GM19468 (cell line): ENCODE results near the gene UNC5C.
"Not testable (repeated sequence)": the region's sequence is repeated elsewhere in the genome, so short reads cannot be mapped to it uniquely, and the experiment has no call there.

Experiments
- ATAC-seq: cut with Tn5 transposase; IDR thresholded peaks from one replicate; pipeline ENCODE4 v1.9.1; 2021; ENCODE audit warnings: mild to moderate bottlenecking, moderate library complexity, moderate number of reproducible peaks; ENCODE audit not compliant: unreplicated experiment; ENCODE audit errors: extremely low read depth

UNC5C gene

DNA sequence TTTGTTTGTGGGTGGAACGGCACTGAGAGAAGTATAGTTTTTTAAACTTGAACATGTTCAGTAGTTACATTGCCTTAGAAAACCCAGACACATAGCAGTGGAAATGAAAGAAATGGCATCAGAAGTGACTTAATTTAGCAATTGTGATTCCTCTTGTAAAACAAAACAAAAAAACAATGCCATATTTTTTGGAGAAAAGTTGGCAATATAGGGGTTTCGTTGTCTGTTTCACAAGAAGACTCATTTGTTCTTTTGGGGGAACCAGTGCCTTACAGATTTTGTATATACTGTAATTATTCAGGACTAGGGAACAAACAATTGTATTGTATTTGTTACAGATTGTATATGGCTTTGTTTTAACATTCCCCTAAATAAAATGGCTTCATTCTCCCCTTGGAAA is 390.7 kb downstream of the UNC5C start:
- no peak for ATAC-seq

DNA sequence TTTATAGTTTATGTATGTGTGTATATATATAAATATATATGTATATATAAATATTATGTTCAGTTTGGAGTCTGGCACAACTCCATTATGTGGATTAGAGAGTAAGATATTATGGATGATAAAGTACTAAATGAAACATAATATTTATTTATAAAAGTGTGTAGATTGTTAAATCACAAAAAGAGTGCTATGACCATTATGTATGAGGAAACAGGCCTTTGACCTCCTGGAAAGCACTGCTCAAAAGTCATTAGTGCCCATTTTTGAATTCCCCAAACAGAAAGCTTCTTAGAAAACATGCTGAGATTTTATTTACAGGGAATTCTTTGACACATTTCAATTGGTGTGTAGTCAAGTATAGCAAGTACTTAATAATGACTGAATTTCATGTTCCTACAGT is 391.2 kb downstream of the UNC5C start:
- no peak for ATAC-seq

DNA sequence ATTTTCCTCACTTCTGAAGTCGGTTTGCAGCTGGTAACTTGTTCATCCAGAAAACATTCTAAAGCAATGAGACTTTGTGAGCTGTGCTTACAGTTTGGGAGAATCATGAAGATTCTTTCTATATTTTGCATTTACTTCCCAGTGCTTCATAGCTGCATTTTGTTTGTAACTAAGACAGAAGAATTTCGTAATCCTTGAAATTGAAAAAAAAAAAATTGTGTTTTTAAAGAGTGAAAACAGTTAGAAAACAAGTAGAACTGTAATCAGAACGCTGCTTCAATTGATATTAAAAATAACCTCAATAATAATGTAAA is 392.4 kb downstream of the UNC5C start:
- no peak for ATAC-seq

DNA sequence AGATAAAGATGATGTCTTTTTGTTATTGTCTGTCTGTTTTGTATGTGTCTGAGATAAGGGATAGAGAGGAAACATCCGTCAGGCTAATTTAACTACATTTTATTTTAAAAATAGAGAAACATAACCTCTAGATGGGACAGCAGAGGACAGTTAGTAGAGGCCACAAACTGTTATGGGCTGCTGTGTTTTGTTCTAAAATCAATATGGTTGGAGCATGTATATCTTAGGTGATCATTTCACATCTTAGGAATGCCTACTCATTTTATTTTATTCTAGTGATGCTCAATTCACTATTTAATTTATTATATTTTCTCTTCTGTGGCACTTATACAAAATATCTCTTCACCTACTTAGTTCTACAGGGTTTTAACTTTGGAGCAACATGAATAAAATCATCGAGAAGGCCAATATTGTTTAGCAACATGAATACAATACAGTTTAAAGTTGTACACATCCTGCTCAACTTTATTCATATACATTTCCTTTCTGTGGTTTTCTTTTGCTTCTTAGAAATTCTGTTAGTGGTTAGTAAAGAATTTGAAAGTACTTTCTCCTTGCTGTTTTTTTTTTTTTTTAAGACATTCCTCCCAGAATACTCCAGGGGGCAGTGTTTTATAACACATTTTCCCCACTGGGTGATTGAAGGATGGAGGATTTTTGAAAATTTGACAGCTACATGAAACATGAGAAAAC is 392.9 kb downstream of the UNC5C start:
- ATAC-seq, result no peak

DNA sequence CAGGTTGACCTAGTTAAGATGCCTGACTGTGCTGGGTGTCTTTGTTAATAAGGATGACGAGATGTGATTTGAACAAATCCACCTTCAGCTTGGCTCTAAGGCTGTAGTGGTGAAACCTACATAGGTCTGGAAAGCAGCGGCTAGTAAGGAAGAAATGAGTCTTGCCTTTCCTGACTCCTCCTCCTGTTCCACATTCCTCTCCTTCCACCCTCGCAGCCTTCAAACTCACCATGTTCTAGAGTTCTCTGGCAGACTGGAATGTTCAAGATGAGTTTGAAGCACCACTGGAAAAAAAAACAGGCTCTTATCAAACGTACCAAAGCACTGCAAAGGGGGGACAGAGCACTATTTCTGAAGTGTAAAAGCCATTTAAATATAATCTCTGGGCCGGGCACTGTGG is 395.6 kb downstream of the UNC5C start:
- no peak for ATAC-seq

DNA sequence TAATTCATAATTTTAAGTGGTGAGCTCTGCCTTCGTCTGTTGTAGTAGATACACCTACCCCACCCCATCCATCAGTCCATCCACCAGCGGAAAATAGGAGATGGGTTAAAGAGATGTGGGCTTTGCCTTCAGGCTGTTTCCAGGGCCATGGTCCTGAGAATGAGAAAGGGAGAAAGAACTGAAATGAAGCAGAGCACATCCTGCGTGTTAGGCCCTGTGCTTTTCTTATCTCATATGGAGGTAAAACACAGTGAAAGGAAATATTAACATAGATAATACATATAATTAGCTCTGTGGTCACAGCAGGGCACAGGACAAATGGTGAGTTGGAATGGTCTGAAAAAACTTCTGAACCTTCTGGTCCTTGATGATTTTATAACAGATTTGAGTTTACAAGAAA is 397.5 kb downstream of the UNC5C start:
- ATAC-seq, result no peak

DNA sequence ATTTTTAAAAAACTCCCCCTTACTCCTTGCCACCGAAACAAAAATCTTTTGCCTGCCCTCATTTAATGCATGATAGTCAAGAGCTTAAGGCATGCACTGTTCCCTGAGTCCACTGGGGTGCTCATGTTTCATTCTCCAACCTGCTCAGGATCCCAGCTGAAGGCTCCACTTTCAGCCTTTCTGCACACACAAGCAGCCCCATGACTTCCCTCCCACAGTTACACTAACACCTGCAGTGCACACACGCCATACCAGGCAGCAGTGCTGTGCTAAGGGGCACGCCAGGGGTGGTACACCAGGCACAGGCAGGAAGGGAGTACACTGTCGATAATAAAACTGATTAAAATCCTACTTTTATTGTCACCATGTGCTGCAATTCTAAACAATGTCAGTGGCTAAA is 405.8 kb downstream of the UNC5C start:
- no peak for ATAC-seq

DNA sequence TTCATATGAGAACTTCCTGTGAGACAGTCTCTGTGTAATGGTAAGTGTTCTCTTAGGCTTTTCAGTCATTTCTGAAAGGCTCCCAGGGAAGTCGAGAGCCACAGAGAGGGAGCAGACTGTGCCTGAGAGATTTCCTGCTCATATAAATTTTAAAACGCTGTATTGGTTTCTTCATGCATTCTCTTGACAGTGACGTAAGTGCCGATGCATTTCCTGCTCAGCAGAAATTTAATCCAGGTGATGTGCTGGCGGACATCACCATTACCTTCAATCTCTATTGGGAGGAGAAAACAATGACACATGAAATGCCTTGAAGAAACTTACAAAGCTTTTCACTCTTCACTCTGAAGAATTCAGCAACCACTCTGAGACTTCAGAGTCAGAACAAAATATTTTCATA is 407.4 kb downstream of the UNC5C start:
- no peak for ATAC-seq

DNA sequence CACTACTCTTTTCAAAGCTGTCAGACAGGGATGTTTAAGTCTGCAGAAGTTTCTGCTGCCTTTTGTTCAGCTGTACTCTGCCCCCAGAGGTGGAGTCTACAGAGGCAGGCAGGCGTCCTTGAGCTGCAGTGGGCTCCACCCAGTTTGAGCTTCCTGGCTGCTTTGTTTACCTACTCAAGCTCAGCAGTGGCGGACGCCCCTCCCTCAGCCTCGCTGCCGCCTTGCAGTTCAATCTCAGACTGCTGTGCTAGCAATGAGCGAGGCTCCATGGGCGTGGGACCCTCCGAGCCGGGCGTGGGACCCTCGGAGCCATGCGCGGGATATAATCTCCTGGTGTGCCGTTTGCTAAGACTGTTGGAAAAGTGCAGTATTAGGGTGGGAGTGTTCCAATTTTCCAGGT is 409.3 kb downstream of the UNC5C start:
- not testable (repeated sequence) for ATAC-seq

DNA sequence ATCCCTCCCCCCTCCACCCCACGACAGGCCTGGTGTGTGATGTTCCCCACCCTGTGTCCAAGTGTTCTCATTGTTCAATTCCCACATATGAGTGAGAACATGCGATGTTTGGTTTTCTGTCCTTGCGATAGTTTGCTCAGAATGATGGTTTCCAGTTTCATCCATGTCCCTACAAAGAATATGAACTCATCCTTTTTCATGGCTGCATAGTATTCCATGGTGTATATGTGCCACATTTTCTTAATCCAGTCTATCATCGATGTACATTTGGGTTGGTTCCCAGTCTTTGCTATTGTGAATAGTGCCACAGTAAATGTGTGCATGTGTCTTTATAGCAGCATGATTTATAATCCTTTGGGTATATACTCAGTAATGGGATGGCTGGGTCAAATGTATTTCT is 414.8 kb downstream of the UNC5C start:
- not testable (repeated sequence) for ATAC-seq

DNA sequence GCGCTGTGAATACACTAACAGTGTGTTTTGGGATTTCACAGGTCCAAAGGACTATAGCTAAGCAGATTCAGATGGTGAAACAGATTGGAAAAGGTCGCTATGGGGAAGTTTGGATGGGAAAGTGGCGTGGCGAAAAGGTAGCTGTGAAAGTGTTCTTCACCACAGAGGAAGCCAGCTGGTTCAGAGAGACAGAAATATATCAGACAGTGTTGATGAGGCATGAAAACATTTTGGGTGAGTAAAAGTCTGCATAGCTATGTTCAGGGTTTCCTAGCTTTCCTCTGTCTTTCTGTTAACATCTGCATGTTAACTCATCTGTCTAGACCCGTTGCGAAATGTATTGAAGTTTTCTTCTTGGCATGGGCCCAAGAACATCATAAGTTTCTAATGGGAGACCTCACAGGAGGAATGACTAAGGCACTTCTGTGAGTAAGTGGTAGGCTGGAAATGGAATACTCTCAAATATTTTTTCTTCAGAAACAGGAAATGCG is 418.9 kb downstream of the UNC5C start:
- ATAC-seq, result no peak

DNA sequence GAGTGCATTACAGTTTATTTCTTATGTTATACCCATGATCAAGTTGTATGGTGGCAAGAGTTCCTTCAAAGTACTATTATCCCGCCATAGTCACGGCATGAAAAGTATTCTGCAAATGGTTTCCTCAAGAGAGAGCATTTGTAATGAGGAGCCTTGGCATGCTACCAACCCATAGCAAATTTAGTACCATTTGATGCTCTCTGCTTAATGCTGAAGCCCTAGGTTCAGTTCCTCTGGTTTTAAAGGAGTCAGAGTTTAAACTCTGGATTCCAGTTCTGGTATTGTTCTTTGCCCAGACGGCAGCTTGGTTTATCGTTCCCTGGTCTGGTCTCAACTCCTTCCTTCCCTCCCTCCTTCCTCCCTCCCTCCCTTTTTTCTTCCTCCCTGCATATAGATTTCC is 419.7 kb downstream of the UNC5C start:
- ATAC-seq, result no peak

DNA sequence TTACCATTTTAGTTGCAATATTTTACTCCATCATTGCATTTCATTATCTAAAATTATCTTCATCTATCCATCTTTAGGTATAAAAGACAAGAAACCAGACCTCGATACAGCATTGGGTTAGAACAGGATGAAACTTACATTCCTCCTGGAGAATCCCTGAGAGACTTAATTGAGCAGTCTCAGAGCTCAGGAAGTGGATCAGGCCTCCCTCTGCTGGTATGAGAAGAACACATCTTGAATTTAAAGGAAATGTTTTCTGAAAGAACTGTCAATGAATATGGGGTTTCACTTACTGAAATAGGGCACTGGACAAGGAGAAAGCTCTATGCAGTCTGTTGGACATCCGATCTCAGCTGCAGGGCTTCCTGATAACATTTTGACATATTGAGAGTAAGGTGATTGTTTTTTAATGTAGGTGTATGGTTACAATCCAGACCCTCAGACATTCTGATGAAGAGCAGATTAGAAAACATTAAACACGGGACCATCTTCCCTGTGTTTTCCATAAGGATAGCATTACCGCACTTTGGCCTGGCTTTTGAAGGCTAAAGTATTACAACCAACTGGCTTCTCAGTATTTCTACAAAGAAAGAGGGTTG is 423.8 kb downstream of the UNC5C start:
- ATAC-seq, result no peak

DNA sequence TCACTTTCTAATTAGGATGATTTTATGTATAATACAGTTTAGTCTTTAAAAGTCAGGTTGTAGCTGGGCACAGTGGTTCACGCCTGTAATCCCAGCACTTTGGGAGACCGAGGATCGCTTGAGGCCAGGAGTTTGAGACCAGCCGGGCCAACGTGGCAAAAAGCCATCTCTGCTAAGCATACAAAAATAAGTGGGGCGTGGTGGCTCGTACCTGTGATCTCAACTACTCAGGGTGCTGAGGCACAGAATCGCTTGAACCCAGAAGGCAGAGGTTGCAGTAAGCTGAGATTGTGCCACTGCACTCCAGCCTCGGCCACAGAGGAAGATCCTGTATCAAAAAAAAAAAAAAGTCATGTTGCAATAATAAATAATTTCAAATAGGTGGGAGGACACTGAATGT is 426.8 kb downstream of the UNC5C start:
- ATAC-seq, result no peak

DNA sequence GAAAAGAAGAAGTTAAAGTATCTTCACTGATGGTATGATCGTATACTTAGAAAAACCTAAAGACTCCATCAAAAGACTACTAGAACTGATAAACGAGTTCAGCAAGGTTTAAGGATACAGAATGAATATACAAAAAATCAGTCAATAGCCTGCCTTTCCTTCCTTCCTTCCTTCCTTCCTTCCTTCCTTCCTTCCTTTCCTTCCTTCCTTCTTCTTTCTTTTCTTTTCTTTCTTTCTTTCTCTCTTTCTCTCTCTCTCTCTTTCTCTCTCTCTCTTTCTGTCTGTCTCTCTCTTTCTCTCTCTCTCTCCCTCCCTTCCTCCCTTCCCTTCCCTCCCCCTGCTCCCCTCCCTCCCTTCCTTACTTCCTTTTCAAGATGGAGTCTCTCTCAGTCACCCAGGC is 428.3 kb downstream of the UNC5C start:
- ATAC-seq, result no peak

DNA sequence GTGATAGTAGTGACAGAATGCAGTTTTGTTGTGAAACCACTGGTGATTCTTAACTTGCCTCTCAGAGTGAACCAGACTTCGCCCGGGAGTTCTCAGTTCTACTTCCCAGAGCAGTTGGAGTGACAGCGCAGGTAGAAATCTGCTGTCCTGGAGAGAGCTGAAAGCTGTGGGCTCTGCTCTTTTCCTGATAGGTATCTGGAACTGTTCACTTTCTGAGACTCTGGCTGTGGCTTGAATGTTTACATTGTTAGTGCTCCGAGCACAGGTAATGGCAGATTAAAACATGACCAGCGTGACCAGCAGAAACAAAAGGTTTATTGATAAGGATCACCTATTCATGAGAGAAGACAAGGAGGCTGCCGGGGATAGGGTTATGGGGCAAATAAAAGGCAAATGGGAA is 430.3 kb downstream of the UNC5C start:
- no peak for ATAC-seq

DNA sequence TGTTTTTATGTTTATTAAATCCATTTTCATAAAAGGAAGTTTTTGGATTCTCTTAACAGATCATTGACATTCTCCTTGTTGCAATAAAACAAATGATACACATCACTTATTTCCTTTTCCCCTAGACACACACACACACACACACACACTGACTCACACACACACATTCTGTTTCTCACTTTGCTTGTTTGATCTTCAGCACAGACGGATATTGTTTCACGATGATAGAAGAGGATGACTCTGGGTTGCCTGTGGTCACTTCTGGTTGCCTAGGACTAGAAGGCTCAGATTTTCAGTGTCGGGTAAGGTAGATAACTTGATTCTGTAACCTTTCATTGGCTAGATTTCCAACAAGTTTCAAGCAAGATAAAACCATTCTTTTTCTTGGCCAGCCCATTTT is 434.3 kb downstream of the UNC5C start:
- ATAC-seq, result no peak
